Stomach (tissue), 9 donors: Measurements from ENCODE around the gene MICAL3. TPM values are rescaled to one million over a fixed set of nuclear protein-coding genes. Genes with fewer than 3 reads are reported as not detected.
"Not testable (repeated sequence)": the region's sequence is repeated elsewhere in the genome, so short reads cannot be mapped to it uniquely, and the experiment has no call there.

ENCODE experiments used
- DNase-seq, 2 donors: peaks; one replicate each; pipeline versions ENCODE4 v3.0.0 to v3.0.0-alpha.2; 2013 to 2019
- H3K27ac ChIP-seq, 5 donors: fragments of 200-600 bp in 4 of 5; sonication (generic) in 4 of 5; one replicate each; pipeline ENCODE4 v1.5.1; 2013 to 2019; ENCODE audit warnings: mild to moderate bottlenecking in 1 of 5, moderate library complexity in 1 of 5
- H3K27me3 ChIP-seq, 3 donors: fragments of 200-600 bp; sonication (generic); one replicate each; pipeline ENCODE4 v1.5.1; 2017 to 2019; ENCODE audit warnings: mixed run types in 1 of 3
- H3K36me3 ChIP-seq, 4 donors: fragments of 200-600 bp; sonication (generic); 1 replicate in 3 of 4; 2 replicates in 1 of 4; pipeline ENCODE4 v1.5.1; 2016 to 2019
- H3K4me1 ChIP-seq, 4 donors: fragments of 200-600 bp; sonication (generic); one replicate each; pipeline ENCODE4 v1.5.1; 2016 to 2019
- H3K4me3 ChIP-seq, 4 donors: fragments of 200-600 bp; sonication (generic) in 3 of 4; one replicate each; pipeline ENCODE4 v1.5.1; 2016 to 2019; ENCODE audit warnings: mild to moderate bottlenecking in 1 of 4
- H3K9me3 ChIP-seq, 4 donors: fragments of 200-600 bp; sonication (generic); one replicate each; pipeline ENCODE4 v1.5.1; 2016 to 2019
- CTCF ChIP-seq, 7 experiments: fragments of 450-650 bp in 4 of 7; fragments of 200-600 bp in 3 of 7; sonication (generic) in 3 of 7; IDR thresholded peaks; one replicate each; pipeline ENCODE4 v1.5.1; 2016 to 2019; ENCODE audit warnings: antibody characterized with exemption in 7 of 7, control low read depth in 2 of 7, mild to moderate bottlenecking in 1 of 7
- EP300 ChIP-seq: sonication (generic); formaldehyde crosslinking; IDR thresholded peaks from one replicate; pipeline ENCODE4 v1.6.1; 2017; ENCODE audit warnings: antibody characterized with exemption
- POLR2A ChIP-seq, 4 donors: fragments of 450-650 bp; IDR thresholded peaks; one replicate each; pipeline ENCODE4 v1.6.1; 2016; ENCODE audit warnings: antibody characterized with exemption in 4 of 4, control low read depth in 2 of 4, mild to moderate bottlenecking in 1 of 4, moderate library complexity in 1 of 4
- POLR2AphosphoS5 ChIP-seq, 3 donors: sonication (generic); formaldehyde crosslinking; IDR thresholded peaks; one replicate each; pipeline ENCODE4 v1.6.1; 2016; ENCODE audit warnings: antibody characterized with exemption in 3 of 3
- WGBS, 5 donors: extraction: QIAGEN DNeasy Blood & Tissue Kit in 3 of 5; methylation state at CpG; one replicate each; pipeline versions ENCODE4 v1.1.5 to v1.1.7; 2013 to 2018; 5-methylcytosine and 5-hydroxymethylcytosine counted together
- intact Hi-C: fragments of 100-400 bp; cut with DNase I; formaldehyde crosslinking; loops from one replicate; pipeline ENCODE4 v1.15.1; 2023; ENCODE audit warnings: low total_unique reads
- polyA plus RNA-seq, 3 donors: library from polyadenylated mRNA; stranded (reverse); fragments of 200-250 nt; gene quantifications; one replicate each; pipeline ENCODE4 v1.2.3, GENCODE V29; 2013
- total RNA-seq, 5 donors: library from RNA; depleted of rRNA; stranded (reverse); fragments of >200 nt; gene quantifications; one replicate each; pipeline versions ENCODE4 v1.1.0 to v1.2.3, GENCODE V29; 2014 to 2016
- donor health status: healthy with polysubstance abuse.
- donor health status: Bipolar disorder and iron deficiency.
- donor health status: healthy.

MICAL3 gene
- total and polyA plus RNA-seq, 8 donors = 3.5 to 130 (median 24.0) TPM

GRCh38 chr22:18023509-18024275 lies 669 bp downstream of the MICAL3 start:
- no peaks in the 10 kb centered on the region for H3K9me3 ChIP-seq
- intact Hi-C loops = no loop called here
- WGBS, 5 donors = 1 to 3% (median 1%) methylated on average over 21 to 47 of the region's 47 CpGs
- peak overlapping the region; percentile 59 to 82 (median 68) for H3K4me3 ChIP-seq
- H3K4me1 ChIP-seq = peaks cover 8 to 28% (median 26%) of the 10 kb centered on the region in 4 donors
- H3K27me3 ChIP-seq = peaks cover 0 to 26% (median 0%) of the 10 kb centered on the region in 3 donors
- H3K36me3 ChIP-seq = no peaks in the 10 kb centered on the region
- DNase-seq = peak; percentile 69 to 91
- TF ChIP-seq POLR2AphosphoS5 (IDR thresholded peaks at IDR 0.05) (peak; percentile 44 to 66 (median 64)), POLR2A (IDR thresholded peaks at IDR 0.05) (no peak), CTCF (IDR thresholded peaks at IDR 0.05) (no peak)
- peak overlapping the region; percentile 62 to 87 (median 69) for H3K27ac ChIP-seq

- TF ChIP-seq POLR2AphosphoS5 (IDR thresholded peaks at IDR 0.05) = no peak
- TF ChIP-seq CTCF (IDR thresholded peaks at IDR 0.05) = no peak
- intact Hi-C loops = no loop called here
- H3K9me3 ChIP-seq = no peaks in the 10 kb centered on the region
- 62 to 74% (median 65%) methylated on average over 3 of the region's 3 CpGs for WGBS, 5 donors
- H3K27ac ChIP-seq = peak overlapping the region in 3 of 5 donors; percentile 17 to 87 (median 74)
- DNase-seq = peak in 1 of 2 donors; percentile 39
- peak overlapping the region in 1 of 4 donors; percentile 70 for H3K4me3 ChIP-seq
- H3K36me3 ChIP-seq = no peaks in the 10 kb centered on the region
- H3K27me3 ChIP-seq = peaks cover 0 to 26% (median 0%) of the 10 kb centered on the region in 3 donors
- H3K4me1 ChIP-seq = peaks cover 8 to 28% (median 26%) of the 10 kb centered on the region in 4 donors
Observed at GRCh38 chr22:18022876-18023275, 1.5 kb downstream of the MICAL3 start.

- H3K36me3 ChIP-seq = no peaks in the 10 kb centered on the region
- DNase-seq = no peak
- peaks cover 0 to 19% (median 0%) of the 10 kb centered on the region in 3 donors for H3K27me3 ChIP-seq
- no peak overlapping the region for H3K4me3 ChIP-seq
- H3K9me3 ChIP-seq = no peaks in the 10 kb centered on the region
- WGBS, 5 donors = 85 to 94% (median 93%) methylated on average over 2 of the region's 2 CpGs
- H3K4me1 ChIP-seq = peaks cover 8 to 28% (median 26%) of the 10 kb centered on the region in 4 donors
- intact Hi-C loops = no loop called here
- no peak overlapping the region for H3K27ac ChIP-seq
- TF ChIP-seq POLR2AphosphoS5 (IDR thresholded peaks at IDR 0.05) (no peak), EP300 (no peak), CTCF (IDR thresholded peaks at IDR 0.05) (no peak), POLR2A (IDR thresholded peaks at IDR 0.05) (no peak)
Observed at GRCh38 chr22:18021431-18021830, 2.9 kb downstream of the MICAL3 start.

GRCh38 chr22:18020743-18021142 lies 3.6 kb downstream of the MICAL3 start:
- DNase-seq, H3K9me3 ChIP-seq, H3K36me3 ChIP-seq, H3K27ac ChIP-seq, H3K4me3 ChIP-seq, intact Hi-C loops: not testable (repeated sequence)
- peaks cover 0 to 16% (median 0%) of the 10 kb centered on the region in 3 donors for H3K27me3 ChIP-seq
- 92 to 98% (median 94%) methylated on average over 2 of the region's 2 CpGs for WGBS, 5 donors
- H3K4me1 ChIP-seq = peaks cover 8 to 28% (median 26%) of the 10 kb centered on the region in 4 donors

GRCh38 chr22:18013947-18014346 lies 10.4 kb downstream of the MICAL3 start:
- no peak overlapping the region for H3K4me3 ChIP-seq
- no peaks in the 10 kb centered on the region for H3K9me3 ChIP-seq
- 68 to 79% (median 77%) methylated on average over 5 of the region's 5 CpGs for WGBS, 5 donors
- no peaks in the 10 kb centered on the region for H3K4me1 ChIP-seq
- no peak overlapping the region for H3K27ac ChIP-seq
- TF ChIP-seq POLR2A (IDR thresholded peaks at IDR 0.05) (no peak), POLR2AphosphoS5 (IDR thresholded peaks at IDR 0.05) (no peak), EP300 (no peak), CTCF (IDR thresholded peaks at IDR 0.05) (no peak)
- H3K36me3 ChIP-seq = no peaks in the 10 kb centered on the region
- H3K27me3 ChIP-seq = no peaks in the 10 kb centered on the region
- no peak for DNase-seq
- intact Hi-C loops = loop anchor here (10.0 kb wide), 1 partner anchor 89 kb away; no protein-coding TSS in a partner anchor
